HCT116 (cell line): ENCODE measurements around the gene NAGLU.

ENCODE experiments used
- CTCF ChIP-seq, 3 experiments: fragments of 200-600 bp in 1 of 3; sonication (generic) in 1 of 3; IDR thresholded peaks in 2 of 3; conservative IDR thresholded peaks in 1 of 3; 2 replicates each; pipeline ENCODE4 v1.5.1; 2012 to 2017; ENCODE audit warnings: low read depth in 2 of 3, low read length in 2 of 3, antibody characterized with exemption in 1 of 3, borderline replicate concordance in 1 of 3, control low read depth in 1 of 3, mild to moderate bottlenecking in 1 of 3, mixed read lengths in 1 of 3, mixed run types in 1 of 3, moderate library complexity in 1 of 3; ENCODE audit not compliant: insufficient read depth in 1 of 3
- EZH2phosphoT487 ChIP-seq: fragments of 200-600 bp; IDR thresholded peaks from 2 replicates; pipeline ENCODE4 v1.6.1; 2018; ENCODE audit warnings: antibody characterized with exemption, borderline replicate concordance
- JUND ChIP-seq: IDR thresholded peaks from 2 replicates; pipeline ENCODE4 v1.6.1; 2012
- MAX ChIP-seq: IDR thresholded peaks from 2 replicates; pipeline ENCODE4 v1.6.1; 2012
- POLR2AphosphoS5 ChIP-seq: IDR thresholded peaks from 2 replicates; pipeline ENCODE4 v1.6.1; 2011; ENCODE audit warnings: mild to moderate bottlenecking, low read depth, low read length, moderate library complexity
- SIN3A ChIP-seq: IDR thresholded peaks from 2 replicates; pipeline ENCODE4 v1.6.1; 2012; ENCODE audit warnings: low read depth

- no peak for TF ChIP-seq SIN3A
- TF ChIP-seq CTCF (IDR thresholded peaks at IDR 0.05 in 2 of 3, conservative IDR thresholded peaks at IDR 0.05 in 1 of 3; ENCODE audit: borderline replicate concordance in 1 of 3, insufficient read depth in 1 of 3, low read depth in 2 of 3, low read length in 2 of 3), result no peak
- no peak for TF ChIP-seq MAX
- no peak for TF ChIP-seq POLR2AphosphoS5
- TF ChIP-seq JUND, result no peak
- TF ChIP-seq EZH2phosphoT487, result no peak
Observed at GRCh38 chr17:42560246-42560645, 24.2 kb downstream of the NAGLU start.
